Raji (cell line): ENCODE results near the gene CHORDC1.

Experiments used
- POLR2A ChIP-seq: IDR thresholded peaks from 2 replicates; pipeline ENCODE4 v1.6.1; 2011; ENCODE audit warnings: low read depth, low read length, control low read depth; ENCODE audit not compliant: insufficient read depth

CHORDC1 gene

DNA sequence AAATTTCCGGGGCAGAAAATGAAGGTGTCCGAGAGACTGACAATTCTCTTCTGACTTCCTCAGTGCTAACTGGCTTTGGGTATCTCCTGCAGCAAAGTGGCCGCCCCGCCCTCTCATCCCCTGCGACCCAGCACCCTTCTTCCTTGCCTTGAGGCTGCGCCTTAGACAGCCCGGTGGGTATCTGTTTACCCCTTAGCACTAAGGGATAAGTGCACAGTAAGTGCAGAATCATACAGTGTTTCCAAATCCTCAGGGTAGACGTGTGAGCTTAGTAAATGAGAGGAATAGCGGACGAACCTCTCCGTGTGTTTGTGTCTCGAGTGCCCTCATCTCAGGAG is 368 bp upstream of the CHORDC1 start:
- no peak for TF ChIP-seq POLR2A

DNA sequence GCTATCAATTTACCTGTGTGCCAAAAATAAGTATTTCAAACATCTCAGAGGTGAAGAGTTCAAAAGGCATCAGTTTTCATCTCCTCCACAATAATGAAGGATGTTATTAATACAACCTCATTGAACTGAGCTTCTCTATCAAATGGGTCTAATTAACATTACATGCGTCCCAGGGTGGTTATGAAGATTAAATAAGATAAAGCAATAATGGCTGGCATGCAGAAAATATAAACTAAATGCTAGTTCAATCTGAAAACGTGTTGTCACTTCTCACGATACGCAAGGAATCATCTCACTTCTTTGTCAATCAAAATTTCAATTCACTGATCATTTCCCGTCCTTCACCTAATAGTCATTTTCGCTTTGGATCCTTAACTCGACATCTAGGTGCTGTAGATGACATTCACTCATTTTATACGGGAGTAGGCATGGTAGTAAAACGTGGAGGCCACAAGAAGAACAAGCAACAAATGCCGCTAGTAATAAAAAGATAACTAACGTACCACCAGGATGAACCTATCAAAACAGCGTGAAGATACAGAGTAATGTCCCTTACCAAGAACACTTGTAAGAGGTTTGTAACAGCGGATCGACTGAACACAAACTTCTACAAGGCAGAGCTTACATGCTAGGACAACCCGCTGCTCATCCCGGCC is 918 bp downstream of the CHORDC1 start:
- no peak for TF ChIP-seq POLR2A

DNA sequence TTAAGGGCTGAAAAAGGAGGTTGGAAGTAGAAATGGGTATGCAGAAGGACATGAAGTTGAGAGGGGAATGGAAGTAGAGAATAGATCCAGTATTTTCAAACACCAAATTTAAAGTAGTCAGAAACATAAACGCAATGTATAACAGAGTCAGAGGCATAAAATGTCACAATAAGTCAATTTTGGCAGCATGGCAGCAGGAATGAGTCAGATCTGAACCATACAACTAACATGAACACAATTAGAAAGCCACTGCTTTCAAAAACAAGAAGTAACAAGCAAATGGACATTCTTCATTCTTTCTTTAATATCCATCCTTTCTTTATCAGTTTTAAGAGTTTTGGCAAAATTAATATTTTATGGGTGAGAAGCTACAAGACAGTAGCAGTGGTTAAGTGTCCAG is 2.5 kb downstream of the CHORDC1 start:
- TF ChIP-seq POLR2A = no peak

DNA sequence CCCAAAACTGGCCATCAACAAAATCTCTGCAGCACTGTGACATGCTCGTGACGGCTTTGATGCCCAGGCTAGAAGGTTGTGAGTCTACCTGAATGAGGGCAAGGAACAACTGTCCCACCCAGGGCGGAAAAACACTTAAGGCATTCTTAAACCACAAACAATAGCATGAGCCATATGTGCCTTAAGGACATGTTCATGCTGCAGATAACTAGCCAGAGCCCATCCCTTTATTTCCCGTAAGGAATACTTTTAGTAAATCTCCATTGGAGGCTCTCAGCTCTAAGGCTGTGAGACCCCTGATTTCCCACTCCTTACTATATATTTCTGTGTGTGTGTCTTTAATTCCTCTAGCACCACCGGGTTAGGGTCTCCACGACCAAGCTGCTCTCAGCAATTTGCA is 3.4 kb downstream of the CHORDC1 start:
- TF ChIP-seq POLR2A = no peak

DNA sequence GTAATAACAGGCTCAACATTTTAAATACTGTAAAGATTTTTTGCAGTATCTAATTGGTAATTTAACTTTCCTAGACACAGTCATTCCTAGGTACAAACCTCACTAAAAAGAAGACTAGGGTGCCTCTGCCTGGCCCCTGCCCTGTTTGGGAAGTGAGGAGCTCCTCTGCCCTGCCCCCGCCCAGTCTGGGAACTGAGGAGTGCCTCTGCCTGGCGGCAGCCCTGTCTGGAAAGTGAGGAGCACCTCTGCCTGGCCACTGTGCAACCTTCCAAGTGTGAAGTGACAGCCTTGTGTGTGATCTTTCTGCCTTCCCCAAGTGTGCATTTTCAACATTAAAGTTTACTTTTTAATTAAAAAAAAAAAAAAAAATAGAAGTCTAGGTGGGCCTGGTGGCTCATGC is 4.2 kb downstream of the CHORDC1 start:
- TF ChIP-seq POLR2A = no peak

DNA sequence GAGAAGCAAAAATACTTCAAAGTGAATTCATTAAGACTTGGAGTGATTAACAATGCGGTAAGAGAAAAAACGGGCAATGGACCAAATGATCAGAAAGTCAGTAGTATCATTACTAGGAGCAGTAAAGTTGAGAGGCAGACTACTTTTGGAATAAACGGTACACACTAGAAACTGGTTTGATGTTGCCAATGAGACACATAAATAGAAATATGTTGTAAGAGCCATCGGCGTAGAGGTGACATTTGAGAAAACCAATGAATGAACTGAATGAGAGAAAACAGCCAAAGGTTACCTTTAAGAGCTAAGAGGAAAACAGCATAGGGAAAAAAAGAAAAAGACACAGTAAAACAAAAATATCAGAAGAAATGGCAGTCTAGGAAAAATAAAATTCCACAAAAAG is 6.2 kb downstream of the CHORDC1 start:
- no peak for TF ChIP-seq POLR2A

DNA sequence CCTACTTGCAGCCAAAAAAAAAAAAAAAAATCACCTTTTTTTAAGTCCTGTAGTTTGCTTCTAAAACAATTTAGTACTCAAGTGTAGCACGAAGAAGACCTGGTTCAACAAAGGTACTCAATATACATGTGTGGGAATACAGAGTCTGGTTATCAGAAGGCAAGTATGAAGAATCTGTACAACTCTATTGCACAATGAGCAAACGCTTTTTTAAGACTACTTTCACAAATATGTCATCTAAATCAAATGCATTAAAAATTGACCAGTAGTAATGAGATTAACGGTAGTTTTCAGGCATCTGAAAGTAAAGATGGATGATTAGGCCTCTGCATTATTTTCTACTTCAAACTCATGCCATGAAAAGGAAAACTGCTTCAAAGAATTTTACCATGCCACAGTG is 9.5 kb downstream of the CHORDC1 start:
- no peak for TF ChIP-seq POLR2A

DNA sequence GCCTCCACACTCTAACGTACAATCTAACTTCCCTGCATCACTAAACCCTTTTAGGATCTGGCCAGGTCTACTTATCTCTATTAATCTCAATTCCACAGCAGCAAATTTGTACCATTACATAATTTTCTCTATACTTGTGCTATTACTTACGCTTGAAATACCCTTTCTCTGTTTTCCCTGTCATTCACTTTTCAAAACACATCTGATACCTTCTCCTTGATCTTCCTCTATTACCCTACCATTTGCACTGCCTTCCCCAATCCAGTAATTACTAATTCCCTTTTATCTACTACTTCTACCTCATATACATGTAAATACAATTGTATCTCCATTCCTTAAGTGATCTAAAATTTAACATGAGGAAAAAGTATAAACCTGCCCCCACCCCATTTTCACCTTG is 14.0 kb downstream of the CHORDC1 start:
- no peak for TF ChIP-seq POLR2A

DNA sequence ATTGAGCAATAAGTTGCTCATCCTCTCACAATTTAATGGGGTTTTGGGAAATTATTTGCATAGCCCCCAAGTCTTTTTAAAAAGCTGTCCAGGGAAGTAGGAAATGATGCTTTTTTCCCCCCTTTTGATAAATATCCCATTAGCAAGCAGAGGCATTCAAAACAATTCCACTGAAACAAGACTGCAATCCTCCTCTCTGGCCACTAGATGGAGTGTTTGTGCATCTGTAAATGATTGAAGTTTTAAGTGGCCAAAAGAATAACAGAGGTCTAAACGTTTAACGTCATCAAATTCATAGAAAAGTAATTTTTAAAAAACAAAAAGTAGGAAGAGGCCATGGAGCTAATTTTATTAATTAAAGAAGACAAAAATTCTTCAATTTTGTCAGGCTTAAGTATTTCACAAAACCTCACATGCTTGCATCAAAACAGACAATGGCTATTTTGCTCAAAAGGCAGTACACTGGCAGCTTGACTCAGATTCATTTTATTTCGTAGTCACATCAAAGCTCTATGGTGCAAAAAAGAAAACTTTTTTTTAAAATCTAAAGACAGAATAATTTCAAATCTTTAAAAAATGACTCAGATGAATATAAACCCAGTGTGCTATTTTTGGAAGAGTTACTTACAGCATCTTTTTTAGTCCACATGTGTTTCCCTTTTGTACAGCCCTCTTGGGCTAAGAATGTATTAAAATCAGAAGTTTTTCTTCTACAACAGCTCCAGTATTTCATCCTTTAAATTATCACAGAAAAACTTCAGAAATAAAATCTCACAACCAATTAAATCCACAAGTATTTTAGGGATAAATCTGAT is 17.8 kb downstream of the CHORDC1 start:
- TF ChIP-seq POLR2A = no peak

DNA sequence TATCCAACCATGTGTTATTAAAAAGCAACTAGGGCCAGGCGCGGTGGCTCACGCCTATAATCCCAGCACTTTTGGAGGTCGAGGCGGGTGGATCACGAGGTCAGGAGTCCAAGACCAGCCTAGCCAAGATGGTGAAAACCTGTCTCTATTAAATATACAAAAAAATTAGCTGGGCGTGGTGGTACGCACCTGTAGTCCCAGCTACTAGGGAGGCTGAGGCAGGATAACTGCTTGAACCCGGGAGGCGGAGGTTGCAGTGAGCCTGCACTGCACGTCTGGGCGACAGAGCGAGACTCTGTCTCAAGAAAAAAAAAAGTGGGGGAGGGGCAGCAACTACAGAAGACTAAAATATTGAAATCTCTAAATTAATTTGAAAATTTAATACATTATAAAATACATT is 18.4 kb downstream of the CHORDC1 start:
- TF ChIP-seq POLR2A = no peak

DNA sequence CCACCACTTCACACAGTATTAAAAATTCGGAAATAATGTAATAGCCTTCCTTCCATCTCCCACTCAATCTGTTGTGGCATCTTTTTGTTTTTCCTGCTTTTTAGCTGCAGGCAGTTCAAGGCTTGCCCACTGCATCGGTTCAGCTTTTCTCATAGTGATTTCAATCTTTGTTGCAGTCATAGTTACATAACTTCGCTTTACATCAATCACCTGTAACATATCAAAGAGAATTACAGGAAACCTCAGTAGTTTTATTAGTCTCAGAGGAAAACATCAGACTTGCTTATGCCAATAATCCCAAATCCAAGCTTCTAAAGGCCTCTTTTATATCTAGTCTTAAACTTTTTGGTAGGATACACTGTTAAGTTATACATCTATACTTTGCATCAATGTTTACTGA is 20.5 kb downstream of the CHORDC1 start:
- no peak for TF ChIP-seq POLR2A

DNA sequence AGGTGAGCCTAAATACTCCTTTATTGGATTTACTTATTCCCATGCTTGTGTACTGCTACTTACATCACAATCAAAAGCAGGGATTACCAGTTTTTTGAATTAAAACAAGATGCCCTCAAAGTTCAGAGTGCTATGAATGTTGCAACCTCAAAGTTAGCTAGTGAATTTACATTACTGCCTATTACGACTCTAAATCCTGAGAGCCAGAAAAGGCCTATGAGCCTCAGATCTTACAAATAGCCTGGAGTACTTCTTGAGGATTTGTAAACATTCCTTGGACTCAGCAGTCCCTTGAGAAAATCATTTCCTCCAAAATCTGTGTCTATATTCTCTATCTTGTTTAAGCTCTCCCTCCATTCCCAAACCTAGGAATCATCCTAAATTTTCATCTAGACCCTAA is 25.5 kb downstream of the CHORDC1 start:
- no peak for TF ChIP-seq POLR2A

DNA sequence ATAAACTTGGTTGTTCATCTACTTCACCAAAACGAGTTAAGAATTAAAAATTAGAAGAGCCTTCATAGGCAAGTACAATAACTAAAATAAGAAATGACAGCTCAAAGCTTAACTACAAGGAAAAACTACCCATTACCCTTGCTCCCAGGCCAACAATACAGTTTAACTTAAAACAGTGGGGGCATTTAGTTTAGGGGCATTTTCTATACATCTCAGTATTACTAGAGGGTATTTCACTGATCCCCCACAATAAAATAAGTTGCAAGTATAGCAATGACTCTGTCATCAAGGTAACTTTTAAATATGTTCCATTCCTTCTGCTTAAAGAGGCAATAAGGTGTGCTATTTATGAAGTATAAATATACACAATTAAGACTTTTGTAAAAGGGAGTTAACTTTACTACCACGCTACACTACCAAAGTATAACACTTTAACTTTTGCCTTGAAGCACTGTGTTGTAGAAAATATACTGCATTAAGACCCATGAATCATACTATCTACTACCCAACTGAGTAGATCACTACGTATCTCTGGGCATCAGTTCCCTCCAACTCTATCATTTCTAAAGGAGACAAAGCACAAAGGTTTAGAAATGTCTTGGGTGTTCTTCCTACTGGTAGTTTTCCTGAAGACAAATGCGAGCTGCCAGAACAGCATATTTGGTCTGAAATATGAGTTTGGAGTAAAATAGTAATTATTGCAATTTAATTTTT is 29.8 kb downstream of the CHORDC1 start:
- TF ChIP-seq POLR2A = no peak

DNA sequence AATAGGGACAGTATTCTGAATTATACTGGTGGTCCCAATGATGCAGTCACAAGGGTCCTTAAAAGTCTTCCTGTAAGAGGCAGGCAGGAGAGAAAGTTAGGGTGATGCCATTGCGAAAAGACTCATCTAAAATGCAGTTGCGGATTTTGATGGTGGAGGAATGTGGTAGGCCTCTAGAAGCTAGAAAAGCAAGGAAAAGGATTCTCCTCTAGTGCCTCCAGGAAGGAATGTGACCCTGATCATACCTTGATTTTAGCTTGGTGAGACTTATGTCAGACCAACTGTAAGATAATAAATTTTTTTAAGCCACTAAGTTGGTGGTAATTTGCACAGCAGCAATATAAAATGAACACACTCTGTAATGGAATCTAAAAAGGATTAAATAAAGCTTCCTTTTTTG is 33.8 kb downstream of the CHORDC1 start:
- no peak for TF ChIP-seq POLR2A

DNA sequence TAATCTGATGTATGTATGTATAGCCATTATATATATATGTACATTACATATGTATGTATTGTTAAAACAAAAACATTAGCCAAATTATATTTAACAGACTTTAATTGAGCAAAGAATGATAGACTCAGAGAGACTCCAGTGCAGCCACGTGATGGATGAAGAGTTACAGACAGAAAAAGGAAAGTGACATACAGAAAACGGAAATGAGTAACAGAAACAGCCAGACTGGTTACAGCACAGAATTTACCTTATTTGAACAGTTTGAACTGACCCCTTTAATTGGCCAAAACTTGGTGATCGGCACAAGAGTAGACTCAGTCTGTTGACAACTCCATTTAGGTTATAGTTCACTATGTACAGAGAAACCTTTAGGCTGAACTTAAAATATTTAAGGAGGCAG is 35.0 kb downstream of the CHORDC1 start:
- no peak for TF ChIP-seq POLR2A

DNA sequence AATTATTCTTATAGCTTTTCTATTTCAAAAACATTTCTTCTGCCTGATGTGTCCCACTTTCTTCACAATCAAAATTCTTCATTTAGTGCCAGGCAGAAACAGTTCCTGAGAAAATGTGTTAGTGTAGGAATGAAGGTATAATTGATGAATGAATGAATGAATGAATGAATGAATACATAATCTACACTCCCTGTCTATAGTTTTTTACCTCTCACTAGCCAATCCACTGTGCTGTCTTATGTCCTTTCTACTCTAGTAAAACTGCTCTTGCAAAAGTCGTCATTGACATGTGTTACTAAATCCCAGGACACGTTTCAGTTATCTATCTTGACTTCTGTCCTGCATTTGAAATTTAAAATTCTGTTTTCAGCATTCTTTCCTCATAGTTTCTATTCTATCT is 42.9 kb downstream of the CHORDC1 start:
- no peak for TF ChIP-seq POLR2A
